A673 (cell line): ENCODE data around the gene KPTN. TPM values are rescaled to one million over a fixed set of nuclear protein-coding genes. Genes with fewer than 3 reads are reported as not detected.

Experiments
- BruUV-seq: library from RNA; stranded (reverse); fragments of 400-500 nt; replicated peaks from 2 replicates; lab custom pipeline; 2021; lab: Mats Ljungman, UMichigan
- CTCF ChIA-PET: fragments of 300-600 bp; sonication (Branson Sonifier 250); formaldehyde crosslinking; loops from one replicate; lab custom pipeline; 2022; ENCODE audit warnings: antibody characterized with exemption; lab: Charles Lee
- POLR2A ChIA-PET: fragments of 300-600 bp; sonication (Branson Sonifier 250); formaldehyde crosslinking; loops from one replicate; lab custom pipeline; 2022; ENCODE audit warnings: antibody characterized with exemption; ENCODE audit not compliant: low non-redundant PET; lab: Charles Lee
- DNase-seq: peaks from one replicate; pipeline ENCODE4 v3.0.0-alpha.2; 2015; ENCODE audit warnings: low spot score
- H3K27ac ChIP-seq: fragments of 200-600 bp; sonication (generic); 2 replicates; pipeline ENCODE4 v1.5.1; 2016; ENCODE audit warnings: mixed run types, low read depth, mild to moderate bottlenecking, mixed read lengths, antibody characterized with exemption, low read length; ENCODE audit not compliant: poor library complexity, severe bottlenecking
- H3K27me3 ChIP-seq: fragments of 200-600 bp; sonication (generic); replicated peaks from 2 replicates; pipeline ENCODE4 v1.6.1; 2017; ENCODE audit warnings: mixed run types, low read depth, mild to moderate bottlenecking, mixed read lengths, antibody characterized with exemption, low read length; ENCODE audit not compliant: insufficient read depth, poor library complexity
- H3K36me3 ChIP-seq: fragments of 200-600 bp; sonication (generic); 2 replicates; pipeline ENCODE4 v1.6.1; 2016; ENCODE audit warnings: mixed run types, mild to moderate bottlenecking, mixed read lengths, antibody characterized with exemption, low read length; ENCODE audit not compliant: insufficient read depth, poor library complexity, severe bottlenecking
- H3K4me1 ChIP-seq: fragments of 200-600 bp; sonication (generic); 2 replicates; pipeline ENCODE4 v1.6.1; 2017; ENCODE audit warnings: mixed run types, mild to moderate bottlenecking, mixed read lengths, antibody characterized with exemption, low read length; ENCODE audit not compliant: insufficient read depth, poor library complexity, severe bottlenecking
- H3K4me3 ChIP-seq: fragments of 200-600 bp; sonication (generic); 2 replicates; pipeline ENCODE4 v1.5.1; 2016; ENCODE audit warnings: low read depth, mixed run types, mild to moderate bottlenecking, mixed read lengths, low read length; ENCODE audit not compliant: poor library complexity, severe bottlenecking
- H3K9me3 ChIP-seq: fragments of 200-600 bp; sonication (generic); 2 replicates; pipeline ENCODE4 v1.6.1; 2016; ENCODE audit warnings: mixed run types, low read depth, mild to moderate bottlenecking, mixed read lengths, antibody characterized with exemption, low read length; ENCODE audit not compliant: poor library complexity, severe bottlenecking
- CTCF ChIP-seq: fragments of 300-800, 200-600 bp; sonication (generic); conservative IDR thresholded peaks from 2 replicates; pipeline ENCODE4 v1.5.1; 2017; ENCODE audit warnings: low read depth, mild to moderate bottlenecking, antibody characterized with exemption, low read length, moderate library complexity, mixed read lengths
- EZH2 ChIP-seq: fragments of 200-600 bp; sonication (generic); IDR thresholded peaks from 2 replicates; pipeline ENCODE4 v1.6.1; 2017; ENCODE audit warnings: borderline replicate concordance, low read depth, mild to moderate bottlenecking, mixed read lengths, antibody characterized with exemption, low read length; ENCODE audit not compliant: poor library complexity, severe bottlenecking
- intact Hi-C: fragments of 100-400 bp; cut with micrococcal nuclease; formaldehyde crosslinking; loops from one replicate; pipeline ENCODE4 v1.10.0; 2022; ENCODE audit not compliant: unreplicated experiment
- total RNA-seq: library from RNA; stranded (reverse); gene quantifications from 2 replicates; pipeline ENCODE4 v1.2.3, GENCODE V29; 2021

Gene KPTN
- total RNA-seq, 1 experiment from 2014 or later: 18.9 TPM

- no peak for DNase-seq
- BruUV-seq: no TSS peak
- Histone ChIP-seq H3K9me3 (peaks cover 8% of the 10 kb centered on the region), H3K27me3 (no peaks in the 10 kb centered on the region), H3K4me1 (no peaks in the 10 kb centered on the region), H3K4me3 (no peak overlapping the region), H3K36me3 (no peaks in the 10 kb centered on the region), H3K27ac (no peak overlapping the region)
- POLR2A ChIA-PET: no interaction called here
- intact Hi-C loops: no loop called here
- CTCF ChIA-PET: no interaction called here
- TF ChIP-seq EZH2: no peak
- no peak for TF ChIP-seq CTCF
These were observed 25.3 kb downstream of the KPTN start for GRCh38 chr19:47458672-47459071.

GRCh38 chr19:47456721-47457474 is 27.1 kb downstream of the KPTN start:
- Histone ChIP-seq H3K4me1 (no peaks in the 10 kb centered on the region), H3K27me3 (no peaks in the 10 kb centered on the region), H3K4me3 (no peak overlapping the region), H3K9me3 (peaks cover 8% of the 10 kb centered on the region), H3K36me3 (no peaks in the 10 kb centered on the region), H3K27ac (no peak overlapping the region)
- intact Hi-C loops: no loop called here
- DNase-seq: no peak
- TF ChIP-seq CTCF (no peak), EZH2 (no peak)
- ChIA-PET POLR2A (no interaction called here), CTCF (no interaction called here)
- BruUV-seq: no TSS peak

- no TSS peak for BruUV-seq
- ChIA-PET POLR2A (no interaction called here), CTCF (interaction anchor here (0.7 to 0.9 kb wide), 2 partner anchors 262 to 855 kb away, joined by 3 to 5 read pairs; no protein-coding TSS in a partner anchor)
- Histone ChIP-seq H3K27me3 (no peaks in the 10 kb centered on the region), H3K27ac (no peak overlapping the region), H3K4me3 (no peak overlapping the region), H3K9me3 (peaks cover 2% of the 10 kb centered on the region), H3K4me1 (peaks cover 15% of the 10 kb centered on the region), H3K36me3 (no peaks in the 10 kb centered on the region)
- TF ChIP-seq CTCF (no peak), EZH2 (no peak)
- intact Hi-C loops: no loop called here
- DNase-seq: no peak
These were observed 33.5 kb downstream of the KPTN start for GRCh38 chr19:47450478-47450877.
